ENCODE data around the gene CRYGB. TPM values are rescaled to one million over a fixed set of nuclear protein-coding genes. Genes with fewer than 3 reads are reported as not detected.

The CRYGB gene
- total and polyA plus RNA-seq, 2 of the 13 experiments (the other 11 are each of a cell fraction or from before 2014, with no cell fraction given), result not detected

DNA sequence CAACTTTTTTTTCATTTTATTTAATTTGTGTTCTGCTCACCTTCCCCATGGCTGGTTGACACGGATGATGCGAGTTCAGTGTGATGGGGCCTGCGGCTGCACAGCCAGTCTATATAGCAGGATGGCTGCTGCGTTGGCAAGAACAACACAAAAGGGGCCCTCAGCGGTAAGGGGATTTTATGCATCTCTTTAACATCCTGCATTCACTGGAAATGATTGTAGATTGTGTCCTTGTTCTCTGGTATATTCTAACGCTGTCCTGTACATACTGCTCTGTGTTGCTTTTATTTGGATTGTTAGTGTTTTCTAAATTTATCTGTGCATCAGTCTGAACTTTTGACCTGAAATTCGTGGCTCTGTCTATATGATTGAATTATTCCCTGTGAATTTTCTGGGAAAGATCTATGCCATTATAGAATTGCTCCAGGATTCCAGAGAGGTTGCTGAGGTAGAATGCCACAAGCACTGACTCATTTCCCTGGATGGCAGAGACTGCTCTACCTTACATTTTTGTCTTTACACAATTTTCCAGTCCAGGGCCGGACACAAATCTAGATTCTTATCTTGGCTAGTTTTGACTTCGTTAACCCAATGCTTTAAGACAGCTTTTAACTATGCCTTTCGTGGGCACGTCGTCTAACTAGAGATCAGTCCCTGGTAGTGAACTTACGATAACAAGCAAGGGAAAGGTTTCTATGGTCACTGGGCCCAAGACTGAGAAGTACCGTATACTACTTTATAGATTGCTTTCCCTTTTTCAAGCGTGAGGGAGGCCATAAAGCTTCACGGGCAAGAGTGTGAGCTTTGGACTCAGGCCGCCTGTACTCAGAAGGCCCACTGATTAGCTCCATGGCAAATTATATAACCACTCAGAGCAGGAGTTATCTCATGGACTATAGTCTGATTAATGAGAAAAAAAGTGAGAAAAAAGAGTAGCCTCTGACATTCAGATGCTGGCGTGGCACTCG is 15.9 kb downstream of the CRYGB start, which contains the start of gene CRYGC (continued):
- TF ChIP-seq ZNF264 (CRISPR knock-in tag; IDR thresholded peaks at IDR 0.05) (peak; percentile 81; the same call in 1 of the 2 replicates), ZNF713 (CRISPR knock-in tag; IDR thresholded peaks at IDR 0.05) (no peak), SOX6 (IDR thresholded peaks at IDR 0.05) (no peak), SOX6 (CRISPR knock-in tag; IDR thresholded peaks at IDR 0.05) (peak; percentile 78), SMAD9 (CRISPR knock-in tag; IDR thresholded peaks at IDR 0.05) (no peak), MBNL3 (CRISPR knock-in tag; conservative IDR thresholded peaks at IDR 0.05) (no peak), ZNF761 (CRISPR knock-in tag; conservative IDR thresholded peaks at IDR 0.05) (no peak), ZBTB7B (CRISPR knock-in tag; IDR thresholded peaks at IDR 0.05) (no peak; the same call in 1 of the 2 replicates), NFE2 (CRISPR knock-in tag; IDR thresholded peaks at IDR 0.05) (no peak), MXD4 (CRISPR knock-in tag; IDR thresholded peaks at IDR 0.05) (peak; percentile 64; the same call in 1 of the 2 replicates), STAT5B (CRISPR knock-in tag; IDR thresholded peaks at IDR 0.05) (no peak), ZNF33A (CRISPR knock-in tag; IDR thresholded peaks at IDR 0.05; ENCODE audit: borderline replicate concordance) (no peak), MED13 (CRISPR knock-in tag; IDR thresholded peaks at IDR 0.05) (no peak), ZNF616 (CRISPR knock-in tag; IDR thresholded peaks at IDR 0.05; ENCODE audit: low read depth) (no peak), HNRNPLL (IDR thresholded peaks at IDR 0.05; ENCODE audit: low read depth, low read length, poor library complexity, severe bottlenecking) (no peak), ARHGAP35 (CRISPR knock-in tag; IDR thresholded peaks at IDR 0.05; ENCODE audit: borderline replicate concordance) (no peak), SRSF4 (IDR thresholded peaks at IDR 0.05; ENCODE audit: low read depth, low read length, poor library complexity, severe bottlenecking) (no peak)
- TF ChIP-seq, protein P1, sequence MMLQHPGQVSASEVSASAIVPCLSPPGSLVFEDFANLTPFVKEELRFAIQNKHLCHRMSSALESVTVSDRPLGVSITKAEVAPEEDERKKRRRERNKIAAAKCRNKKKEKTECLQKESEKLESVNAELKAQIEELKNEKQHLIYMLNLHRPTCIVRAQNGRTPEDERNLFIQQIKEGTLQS (CRISPR knock-in tag; IDR thresholded peaks at IDR 0.05), result peak; percentile 16; the same call in 1 of the 2 replicates
- TF ChIP-seq, protein P2, sequence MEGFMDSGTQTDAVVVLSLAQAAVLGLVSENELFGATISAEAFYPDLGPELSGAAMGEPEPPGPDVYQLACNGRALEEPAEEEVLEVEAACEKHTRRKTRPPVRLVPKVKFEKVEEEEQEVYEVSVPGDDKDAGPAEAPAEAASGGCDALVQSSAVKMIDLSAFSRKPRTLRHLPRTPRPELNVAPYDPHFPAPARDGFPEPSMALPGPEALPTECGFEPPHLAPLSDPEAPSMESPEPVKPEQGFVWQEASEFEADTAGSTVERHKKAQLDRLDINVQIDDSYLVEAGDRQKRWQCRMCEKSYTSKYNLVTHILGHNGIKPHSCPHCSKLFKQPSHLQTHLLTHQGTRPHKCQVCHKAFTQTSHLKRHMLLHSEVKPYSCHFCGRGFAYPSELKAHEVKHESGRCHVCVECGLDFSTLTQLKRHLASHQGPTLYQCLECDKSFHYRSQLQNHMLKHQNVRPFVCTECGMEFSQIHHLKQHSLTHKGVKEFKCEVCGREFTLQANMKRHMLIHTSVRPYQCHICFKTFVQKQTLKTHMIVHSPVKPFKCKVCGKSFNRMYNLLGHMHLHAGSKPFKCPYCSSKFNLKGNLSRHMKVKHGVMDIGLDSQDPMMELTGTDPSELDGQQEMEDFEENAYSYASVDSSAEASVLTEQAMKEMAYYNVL (CRISPR knock-in tag; IDR thresholded peaks at IDR 0.05; ENCODE audit: borderline replicate concordance), result no peak
- TF ChIP-seq, protein P3, sequence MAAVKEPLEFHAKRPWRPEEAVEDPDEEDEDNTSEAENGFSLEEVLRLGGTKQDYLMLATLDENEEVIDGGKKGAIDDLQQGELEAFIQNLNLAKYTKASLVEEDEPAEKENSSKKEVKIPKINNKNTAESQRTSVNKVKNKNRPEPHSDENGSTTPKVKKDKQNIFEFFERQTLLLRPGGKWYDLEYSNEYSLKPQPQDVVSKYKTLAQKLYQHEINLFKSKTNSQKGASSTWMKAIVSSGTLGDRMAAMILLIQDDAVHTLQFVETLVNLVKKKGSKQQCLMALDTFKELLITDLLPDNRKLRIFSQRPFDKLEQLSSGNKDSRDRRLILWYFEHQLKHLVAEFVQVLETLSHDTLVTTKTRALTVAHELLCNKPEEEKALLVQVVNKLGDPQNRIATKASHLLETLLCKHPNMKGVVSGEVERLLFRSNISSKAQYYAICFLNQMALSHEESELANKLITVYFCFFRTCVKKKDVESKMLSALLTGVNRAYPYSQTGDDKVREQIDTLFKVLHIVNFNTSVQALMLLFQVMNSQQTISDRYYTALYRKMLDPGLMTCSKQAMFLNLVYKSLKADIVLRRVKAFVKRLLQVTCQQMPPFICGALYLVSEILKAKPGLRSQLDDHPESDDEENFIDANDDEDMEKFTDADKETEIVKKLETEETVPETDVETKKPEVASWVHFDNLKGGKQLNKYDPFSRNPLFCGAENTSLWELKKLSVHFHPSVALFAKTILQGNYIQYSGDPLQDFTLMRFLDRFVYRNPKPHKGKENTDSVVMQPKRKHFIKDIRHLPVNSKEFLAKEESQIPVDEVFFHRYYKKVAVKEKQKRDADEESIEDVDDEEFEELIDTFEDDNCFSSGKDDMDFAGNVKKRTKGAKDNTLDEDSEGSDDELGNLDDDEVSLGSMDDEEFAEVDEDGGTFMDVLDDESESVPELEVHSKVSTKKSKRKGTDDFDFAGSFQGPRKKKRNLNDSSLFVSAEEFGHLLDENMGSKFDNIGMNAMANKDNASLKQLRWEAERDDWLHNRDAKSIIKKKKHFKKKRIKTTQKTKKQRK (IDR thresholded peaks at IDR 0.05; ENCODE audit: low read length), result no peak
- TF ChIP-seq, protein P4, sequence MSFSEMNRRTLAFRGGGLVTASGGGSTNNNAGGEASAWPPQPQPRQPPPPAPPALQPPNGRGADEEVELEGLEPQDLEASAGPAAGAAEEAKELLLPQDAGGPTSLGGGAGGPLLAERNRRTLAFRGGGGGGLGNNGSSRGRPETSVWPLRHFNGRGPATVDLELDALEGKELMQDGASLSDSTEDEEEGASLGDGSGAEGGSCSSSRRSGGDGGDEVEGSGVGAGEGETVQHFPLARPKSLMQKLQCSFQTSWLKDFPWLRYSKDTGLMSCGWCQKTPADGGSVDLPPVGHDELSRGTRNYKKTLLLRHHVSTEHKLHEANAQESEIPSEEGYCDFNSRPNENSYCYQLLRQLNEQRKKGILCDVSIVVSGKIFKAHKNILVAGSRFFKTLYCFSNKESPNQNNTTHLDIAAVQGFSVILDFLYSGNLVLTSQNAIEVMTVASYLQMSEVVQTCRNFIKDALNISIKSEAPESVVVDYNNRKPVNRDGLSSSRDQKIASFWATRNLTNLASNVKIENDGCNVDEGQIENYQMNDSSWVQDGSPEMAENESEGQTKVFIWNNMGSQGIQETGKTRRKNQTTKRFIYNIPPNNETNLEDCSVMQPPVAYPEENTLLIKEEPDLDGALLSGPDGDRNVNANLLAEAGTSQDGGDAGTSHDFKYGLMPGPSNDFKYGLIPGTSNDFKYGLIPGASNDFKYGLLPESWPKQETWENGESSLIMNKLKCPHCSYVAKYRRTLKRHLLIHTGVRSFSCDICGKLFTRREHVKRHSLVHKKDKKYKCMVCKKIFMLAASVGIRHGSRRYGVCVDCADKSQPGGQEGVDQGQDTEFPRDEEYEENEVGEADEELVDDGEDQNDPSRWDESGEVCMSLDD (CRISPR knock-in tag; IDR thresholded peaks at IDR 0.05; ENCODE audit: borderline replicate concordance), result no peak

All from HepG2 (cell line).